ENCODE data around the gene CENATAC. TPM values are rescaled to one million over a fixed set of nuclear protein-coding genes. Genes with fewer than 3 reads are reported as not detected.

The CENATAC gene
- total RNA-seq, 1 experiment from 2014 or later = 61.7 TPM

DNA sequence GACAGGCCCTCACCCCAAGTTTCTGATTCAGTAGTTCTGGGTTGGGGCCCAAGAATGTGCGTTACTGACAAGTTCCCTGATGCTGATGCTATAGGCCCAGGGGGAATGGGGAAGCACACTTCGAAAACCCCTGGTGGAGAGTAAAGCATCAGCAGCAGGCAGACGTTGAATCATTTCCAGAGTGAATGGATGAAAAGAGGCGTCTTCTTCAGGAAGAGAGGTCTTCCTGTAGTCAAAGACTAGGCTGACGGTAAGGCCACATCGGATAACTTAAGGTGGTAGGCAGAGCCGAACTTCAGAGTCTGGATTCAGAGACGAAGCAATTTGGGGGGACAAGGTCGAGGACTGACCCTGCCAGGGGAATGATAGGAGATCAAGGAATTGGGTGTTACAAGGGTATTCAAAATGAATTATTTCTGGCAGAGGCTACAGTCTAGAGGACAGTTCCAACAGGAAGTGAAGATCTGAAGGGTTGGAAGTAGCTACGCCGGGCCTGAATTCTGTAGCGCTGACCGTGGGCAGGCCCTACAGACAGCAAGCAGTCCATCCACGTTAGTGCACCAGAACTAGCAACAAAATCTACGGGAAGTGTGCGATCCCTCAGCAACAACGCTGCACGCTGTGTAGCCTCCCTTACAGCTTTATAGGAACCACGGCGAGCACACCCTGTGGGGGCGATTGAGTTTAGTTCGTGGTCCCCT, 862 bp upstream of the CENATAC start:
- peaks cover 33% of the 10 kb centered on the region for H3K4me1 ChIP-seq (replicated peaks; ENCODE audit: insufficient read depth)
- H3K27me3 ChIP-seq (ENCODE audit: insufficient read depth, low read depth) = no peaks in the 10 kb centered on the region
- peaks cover 48% of the 10 kb centered on the region for H3K79me2 ChIP-seq (ENCODE audit: low read depth)
- peak overlapping the region; percentile 89 for H2AFZ ChIP-seq
- H3K4me3 ChIP-seq = peak overlapping the region; percentile 86
- H3K4me2 ChIP-seq = peak overlapping the region; percentile 96
- no peak for TF ChIP-seq EZH2 (IDR thresholded peaks at IDR 0.05; ENCODE audit: low read depth)
- TF ChIP-seq, protein P1, sequence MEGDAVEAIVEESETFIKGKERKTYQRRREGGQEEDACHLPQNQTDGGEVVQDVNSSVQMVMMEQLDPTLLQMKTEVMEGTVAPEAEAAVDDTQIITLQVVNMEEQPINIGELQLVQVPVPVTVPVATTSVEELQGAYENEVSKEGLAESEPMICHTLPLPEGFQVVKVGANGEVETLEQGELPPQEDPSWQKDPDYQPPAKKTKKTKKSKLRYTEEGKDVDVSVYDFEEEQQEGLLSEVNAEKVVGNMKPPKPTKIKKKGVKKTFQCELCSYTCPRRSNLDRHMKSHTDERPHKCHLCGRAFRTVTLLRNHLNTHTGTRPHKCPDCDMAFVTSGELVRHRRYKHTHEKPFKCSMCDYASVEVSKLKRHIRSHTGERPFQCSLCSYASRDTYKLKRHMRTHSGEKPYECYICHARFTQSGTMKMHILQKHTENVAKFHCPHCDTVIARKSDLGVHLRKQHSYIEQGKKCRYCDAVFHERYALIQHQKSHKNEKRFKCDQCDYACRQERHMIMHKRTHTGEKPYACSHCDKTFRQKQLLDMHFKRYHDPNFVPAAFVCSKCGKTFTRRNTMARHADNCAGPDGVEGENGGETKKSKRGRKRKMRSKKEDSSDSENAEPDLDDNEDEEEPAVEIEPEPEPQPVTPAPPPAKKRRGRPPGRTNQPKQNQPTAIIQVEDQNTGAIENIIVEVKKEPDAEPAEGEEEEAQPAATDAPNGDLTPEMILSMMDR (conservative IDR thresholded peaks at IDR 0.05) = no peak; the same call in 1 of the 2 replicates
- no peaks in the 10 kb centered on the region for H3K9me2 ChIP-seq (ENCODE audit: insufficient read depth)
- ChIA-PET CTCF (no interaction called here), POLR2A (ENCODE audit: unreplicated experiment) (interaction anchor here (0.6 kb wide), 2 partner anchors 129 to 307 kb away, joined by 3 read pairs; no protein-coding TSS in a partner anchor)
- peaks cover 29% of the 10 kb centered on the region for H3F3A ChIP-seq (ENCODE audit: insufficient read depth, low read depth)
- H3K27ac ChIP-seq = no peak overlapping the region
- intact Hi-C loops (cut with micrococcal nuclease; ENCODE audit: unreplicated experiment) = no loop called here
- H3K9me3 ChIP-seq (ENCODE audit: insufficient read depth, low read depth) = no peaks in the 10 kb centered on the region
- peaks cover 19% of the 10 kb centered on the region for H3K36me3 ChIP-seq (ENCODE audit: low read depth)
- BruUV-seq (replicated peaks) = TSS peak; percentile 23
- no peak for DNase-seq
- H4K20me1 ChIP-seq (ENCODE audit: insufficient read depth) = no peaks in the 10 kb centered on the region

DNA sequence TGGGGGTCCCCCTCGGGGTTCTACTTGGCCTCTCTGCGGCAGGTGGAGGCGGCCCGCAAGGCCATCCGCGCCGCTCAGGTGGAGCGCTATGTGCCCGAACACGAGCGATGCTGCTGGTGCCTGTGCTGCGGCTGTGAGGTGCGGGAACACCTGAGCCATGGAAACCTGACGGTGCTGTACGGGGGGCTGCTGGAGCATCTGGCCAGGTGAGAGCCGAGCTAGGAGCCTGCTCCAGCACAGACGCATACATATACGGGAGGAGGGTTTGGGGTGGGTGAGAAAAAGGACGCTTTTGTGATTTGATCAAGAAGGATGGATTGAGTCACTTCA, 415 bp downstream of the CENATAC start:
- intact Hi-C loops (cut with micrococcal nuclease; ENCODE audit: unreplicated experiment) = no loop called here
- BruUV-seq (replicated peaks) = no TSS peak

DNA sequence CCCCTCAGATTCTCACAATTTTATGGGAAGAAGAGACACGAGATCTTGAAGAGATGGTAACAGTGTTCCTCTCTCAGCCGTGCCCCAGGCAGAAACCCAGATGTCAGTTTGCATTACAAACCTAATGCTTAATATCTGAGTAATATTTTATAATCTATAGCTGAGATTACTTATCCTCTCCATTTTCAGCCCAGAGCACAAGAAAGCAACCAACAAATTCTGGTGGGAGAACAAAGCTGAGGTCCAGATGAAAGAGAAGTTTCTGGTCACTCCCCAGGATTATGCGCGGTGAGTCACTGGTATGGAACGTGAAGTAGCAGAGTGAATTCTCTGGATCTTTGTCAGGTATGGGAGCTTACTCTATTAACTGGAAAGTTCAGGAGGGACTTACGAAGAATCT, 884 bp downstream of the CENATAC start:
- Histone ChIP-seq H3K27ac (peak overlapping the region; percentile 74), H3K9me3 (ENCODE audit: insufficient read depth, low read depth) (no peaks in the 10 kb centered on the region), H3K4me3 (peak overlapping the region; percentile 86), H3K4me2 (peak overlapping the region; percentile 96), H3K9me2 (ENCODE audit: insufficient read depth) (no peaks in the 10 kb centered on the region), H3K4me1 (replicated peaks; ENCODE audit: insufficient read depth) (peaks cover 33% of the 10 kb centered on the region), H3K27me3 (ENCODE audit: insufficient read depth, low read depth) (no peaks in the 10 kb centered on the region), H3K79me2 (ENCODE audit: low read depth) (peaks cover 48% of the 10 kb centered on the region), H3K36me3 (ENCODE audit: low read depth) (peaks cover 27% of the 10 kb centered on the region), H3F3A (ENCODE audit: insufficient read depth, low read depth) (peaks cover 33% of the 10 kb centered on the region), H2AFZ (peak overlapping the region; percentile 89), H4K20me1 (ENCODE audit: insufficient read depth) (no peaks in the 10 kb centered on the region)
- TF ChIP-seq, protein P1 (conservative IDR thresholded peaks at IDR 0.05) = no peak
- no peak for TF ChIP-seq EZH2 (IDR thresholded peaks at IDR 0.05; ENCODE audit: low read depth)
- BruUV-seq (replicated peaks) = no TSS peak
- intact Hi-C loops (cut with micrococcal nuclease; ENCODE audit: unreplicated experiment) = no loop called here
- ChIA-PET CTCF (no interaction called here), POLR2A (ENCODE audit: unreplicated experiment) (interaction anchor here (0.6 to 0.7 kb wide), 7 partner anchors 19 to 378 kb away, joined by 4 to 18 read pairs (median 8); partner anchors contain the start of genes DDX6 and RPS25)
- DNase-seq = peak; percentile 65 to 92

More for the DNA sequence above, 415 bp downstream of the CENATAC start:
- Histone ChIP-seq H3K4me3 (peak overlapping the region; percentile 86), H3K4me1 (replicated peaks; ENCODE audit: insufficient read depth) (peaks cover 33% of the 10 kb centered on the region), H2AFZ (peak overlapping the region; percentile 89), H3K27ac (peak overlapping the region; percentile 74), H3K4me2 (peak overlapping the region; percentile 96), H4K20me1 (ENCODE audit: insufficient read depth) (no peaks in the 10 kb centered on the region), H3K27me3 (ENCODE audit: insufficient read depth, low read depth) (no peaks in the 10 kb centered on the region), H3K79me2 (ENCODE audit: low read depth) (peaks cover 48% of the 10 kb centered on the region), H3K36me3 (ENCODE audit: low read depth) (peaks cover 25% of the 10 kb centered on the region), H3K9me3 (ENCODE audit: insufficient read depth, low read depth) (no peaks in the 10 kb centered on the region), H3F3A (ENCODE audit: insufficient read depth, low read depth) (peaks cover 29% of the 10 kb centered on the region), H3K9me2 (ENCODE audit: insufficient read depth) (no peaks in the 10 kb centered on the region)
- ChIA-PET CTCF (no interaction called here), POLR2A (ENCODE audit: unreplicated experiment) (interaction anchor here (0.6 kb wide), 2 partner anchors 19 to 214 kb away, joined by 8 to 14 read pairs; partner anchors contain the start of gene RPS25)
- TF ChIP-seq, protein P1 (conservative IDR thresholded peaks at IDR 0.05) = no peak
- TF ChIP-seq EZH2 (IDR thresholded peaks at IDR 0.05; ENCODE audit: low read depth) = no peak
- DNase-seq = no peak

All from PC-9 (cell line).